Progenitor cell of endocrine pancreas (in vitro differentiated cells): ENCODE data around the gene HSD17B4. TPM values are rescaled to one million over a fixed set of nuclear protein-coding genes. Genes with fewer than 3 reads are reported as not detected.

Source experiments
- DNase-seq: peaks from one replicate; pipeline ENCODE4 v3.0.0; 2021; ENCODE audit warnings: low spot score; ENCODE audit not compliant: unreplicated experiment
- H3K27ac Mint-ChIP-seq: 2 replicates; pipeline ENCODE4 v1.8.0; 2021; ENCODE audit warnings: mild to moderate bottlenecking, moderate library complexity, mixed read lengths
- H3K27me3 Mint-ChIP-seq: 2 replicates; pipeline ENCODE4 v1.8.0; 2021; ENCODE audit warnings: mixed read lengths
- H3K36me3 Mint-ChIP-seq: 2 replicates; pipeline ENCODE4 v1.8.0; 2022; ENCODE audit warnings: mixed read lengths; ENCODE audit not compliant: insufficient read depth
- H3K4me1 Mint-ChIP-seq: 2 replicates; pipeline ENCODE4 v1.8.0; 2021; ENCODE audit warnings: low read depth, mixed read lengths
- H3K4me3 Mint-ChIP-seq: 2 replicates; pipeline ENCODE4 v1.8.0; 2021; ENCODE audit warnings: low read depth, mild to moderate bottlenecking, moderate library complexity, mixed read lengths
- H3K9me3 Mint-ChIP-seq: 2 replicates; pipeline ENCODE4 v1.8.0; 2021; ENCODE audit warnings: low read depth, mixed read lengths
- total RNA-seq: library from RNA; stranded (reverse); gene quantifications from 2 replicates; pipeline ENCODE4 v1.2.1, GENCODE V29; 2021
- TF ChIP-seq, protein P1 (sequence below): fragments of 200-600 bp; sonication (generic); IDR thresholded peaks from one replicate; pipeline ENCODE4 v1.5.0; 2021; ENCODE audit warnings: antibody characterized with exemption, mild to moderate bottlenecking; ENCODE audit not compliant: unreplicated experiment

Gene HSD17B4
- total RNA-seq, 1 donor from 2014 or later: 248 TPM

DNA sequence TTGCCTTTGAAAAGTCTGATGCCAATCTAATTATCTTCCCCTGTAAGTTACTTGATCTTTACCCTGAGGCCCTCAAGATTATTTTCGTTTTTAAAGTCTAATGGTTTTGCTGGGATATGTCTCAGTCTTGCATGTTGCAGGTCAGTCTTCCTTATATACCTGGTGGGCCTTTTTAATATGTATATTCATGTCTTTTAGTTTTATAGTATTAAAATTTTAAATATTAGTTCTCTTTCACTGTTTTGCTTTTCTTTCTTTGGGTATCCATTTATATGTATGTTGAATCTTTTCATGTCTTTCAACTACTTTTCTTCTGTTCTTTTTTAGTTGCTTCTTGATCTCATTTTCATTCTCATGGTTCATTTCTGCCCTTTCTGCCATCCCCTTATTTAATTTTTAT is 68.9 kb downstream of the HSD17B4 start:
- DNase-seq: no peak
- Mint-ChIP-seq H3K9me3 (peaks cover 11% of the 10 kb centered on the region), H3K36me3 (peaks cover 41% of the 10 kb centered on the region), H3K4me1 (peaks cover 12% of the 10 kb centered on the region), H3K27ac (no peak overlapping the region), H3K27me3 (no peaks in the 10 kb centered on the region), H3K4me3 (no peak overlapping the region)
- TF ChIP-seq, protein P1, sequence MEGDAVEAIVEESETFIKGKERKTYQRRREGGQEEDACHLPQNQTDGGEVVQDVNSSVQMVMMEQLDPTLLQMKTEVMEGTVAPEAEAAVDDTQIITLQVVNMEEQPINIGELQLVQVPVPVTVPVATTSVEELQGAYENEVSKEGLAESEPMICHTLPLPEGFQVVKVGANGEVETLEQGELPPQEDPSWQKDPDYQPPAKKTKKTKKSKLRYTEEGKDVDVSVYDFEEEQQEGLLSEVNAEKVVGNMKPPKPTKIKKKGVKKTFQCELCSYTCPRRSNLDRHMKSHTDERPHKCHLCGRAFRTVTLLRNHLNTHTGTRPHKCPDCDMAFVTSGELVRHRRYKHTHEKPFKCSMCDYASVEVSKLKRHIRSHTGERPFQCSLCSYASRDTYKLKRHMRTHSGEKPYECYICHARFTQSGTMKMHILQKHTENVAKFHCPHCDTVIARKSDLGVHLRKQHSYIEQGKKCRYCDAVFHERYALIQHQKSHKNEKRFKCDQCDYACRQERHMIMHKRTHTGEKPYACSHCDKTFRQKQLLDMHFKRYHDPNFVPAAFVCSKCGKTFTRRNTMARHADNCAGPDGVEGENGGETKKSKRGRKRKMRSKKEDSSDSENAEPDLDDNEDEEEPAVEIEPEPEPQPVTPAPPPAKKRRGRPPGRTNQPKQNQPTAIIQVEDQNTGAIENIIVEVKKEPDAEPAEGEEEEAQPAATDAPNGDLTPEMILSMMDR: no peak

DNA sequence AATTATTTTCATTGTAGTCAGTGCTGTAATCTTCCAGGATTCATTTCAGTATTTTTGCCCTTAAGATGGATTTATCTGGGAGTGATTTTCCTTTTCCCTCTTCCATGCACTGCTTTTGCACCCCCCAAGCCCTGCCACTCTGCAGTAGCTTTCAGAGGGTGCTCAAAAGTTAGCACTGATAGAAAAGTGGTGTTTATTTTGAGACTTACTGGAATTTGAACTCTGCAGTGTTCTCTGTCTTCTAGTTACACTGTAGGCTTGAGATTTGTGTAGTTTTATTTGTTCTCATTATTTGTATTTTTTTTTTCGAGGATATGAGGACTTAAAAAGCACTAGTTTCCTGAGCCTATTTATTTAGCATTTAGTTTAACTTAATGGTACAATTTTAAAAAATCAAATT is 70.5 kb downstream of the HSD17B4 start:
- Mint-ChIP-seq H3K27ac (peak overlapping the region; percentile 8), H3K27me3 (no peaks in the 10 kb centered on the region), H3K4me1 (peaks cover 12% of the 10 kb centered on the region), H3K36me3 (peaks cover 37% of the 10 kb centered on the region), H3K4me3 (no peak overlapping the region), H3K9me3 (peaks cover 7% of the 10 kb centered on the region)
- TF ChIP-seq, protein P1: no peak
- DNase-seq: no peak

DNA sequence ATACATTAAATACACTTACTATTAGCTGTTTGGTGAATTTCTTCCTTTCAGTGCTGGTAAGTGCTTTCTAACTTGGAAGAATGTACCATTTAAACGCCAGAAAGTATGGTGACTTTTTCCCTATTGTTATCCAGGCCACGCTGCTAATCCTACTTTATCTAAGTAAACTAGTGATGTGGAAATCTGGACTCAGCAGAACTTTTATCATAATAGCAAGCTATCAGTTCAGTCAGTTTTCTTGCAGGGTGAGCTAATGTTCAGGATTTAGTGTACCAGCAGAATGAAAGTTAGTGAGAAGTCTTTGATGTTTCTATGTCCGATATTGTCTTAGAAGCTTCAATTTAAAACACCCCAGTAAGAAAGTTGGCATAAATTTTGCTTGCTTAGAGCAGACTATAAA is 72.2 kb downstream of the HSD17B4 start:
- TF ChIP-seq, protein P1: no peak

DNA sequence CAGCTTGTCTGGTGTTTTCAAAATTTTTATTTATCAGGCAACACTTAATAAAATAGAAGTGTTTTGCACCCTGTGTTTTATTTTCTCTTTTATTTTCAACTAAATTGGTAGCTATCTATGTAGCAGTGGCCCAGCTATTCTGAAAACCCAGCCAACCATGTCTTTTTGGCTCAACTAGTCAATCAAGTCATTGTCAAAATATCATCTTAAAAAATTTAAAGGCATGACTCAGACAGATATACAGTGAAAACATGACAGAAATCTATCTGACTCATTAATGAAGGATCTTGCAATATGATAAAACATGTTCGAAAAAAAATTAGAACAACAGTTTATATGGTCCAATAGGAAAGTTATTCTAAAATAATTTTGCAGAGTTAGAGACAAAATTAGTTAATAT is 75.1 kb downstream of the HSD17B4 start:
- no peaks in the 10 kb centered on the region for H3K27me3 Mint-ChIP-seq
- H3K36me3 Mint-ChIP-seq: peaks cover 17% of the 10 kb centered on the region
- no peak for DNase-seq
- TF ChIP-seq, protein P1: no peak
- no peak overlapping the region for H3K4me3 Mint-ChIP-seq
- H3K4me1 Mint-ChIP-seq: peaks cover 12% of the 10 kb centered on the region
- no peaks in the 10 kb centered on the region for H3K9me3 Mint-ChIP-seq
- H3K27ac Mint-ChIP-seq: no peak overlapping the region

More for the DNA sequence above, 72.2 kb downstream of the HSD17B4 start:
- Mint-ChIP-seq H3K9me3 (peaks cover 7% of the 10 kb centered on the region), H3K36me3 (peaks cover 31% of the 10 kb centered on the region), H3K4me1 (peaks cover 12% of the 10 kb centered on the region), H3K27ac (peak overlapping the region; percentile 27), H3K27me3 (no peaks in the 10 kb centered on the region), H3K4me3 (no peak overlapping the region)
- no peak for DNase-seq

DNA sequence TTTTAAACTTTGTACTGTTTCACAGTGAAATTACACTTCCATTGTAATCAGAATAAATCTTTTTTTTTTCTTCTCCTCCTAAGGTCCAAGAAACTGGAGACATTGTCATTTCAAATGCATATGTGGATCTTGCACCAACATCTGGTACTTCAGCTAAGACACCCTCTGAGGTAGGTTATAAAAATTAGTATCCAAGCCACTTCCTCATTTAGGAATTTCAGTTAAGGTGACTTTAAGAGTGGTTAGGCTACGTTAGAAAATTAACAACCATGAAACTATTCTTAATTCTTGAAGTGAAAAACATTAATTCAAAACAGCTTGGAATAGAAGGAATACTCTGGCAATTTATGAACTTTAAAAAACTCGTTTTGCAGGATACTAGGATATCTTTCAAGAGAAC is 77.5 kb downstream of the HSD17B4 start:
- TF ChIP-seq, protein P1: no peak
- peaks cover 16% of the 10 kb centered on the region for H3K36me3 Mint-ChIP-seq
- no peak for DNase-seq
- no peaks in the 10 kb centered on the region for H3K9me3 Mint-ChIP-seq
- H3K4me1 Mint-ChIP-seq: peaks cover 4% of the 10 kb centered on the region
- no peaks in the 10 kb centered on the region for H3K27me3 Mint-ChIP-seq
- no peak overlapping the region for H3K4me3 Mint-ChIP-seq
- no peak overlapping the region for H3K27ac Mint-ChIP-seq
